ENCODE measurements around the gene MGAT5. TPM values are rescaled to one million over a fixed set of nuclear protein-coding genes. Genes with fewer than 3 reads are reported as not detected.

The MGAT5 gene
- total RNA-seq, 1 experiment from 2014 or later: 34.0 TPM

DNA sequence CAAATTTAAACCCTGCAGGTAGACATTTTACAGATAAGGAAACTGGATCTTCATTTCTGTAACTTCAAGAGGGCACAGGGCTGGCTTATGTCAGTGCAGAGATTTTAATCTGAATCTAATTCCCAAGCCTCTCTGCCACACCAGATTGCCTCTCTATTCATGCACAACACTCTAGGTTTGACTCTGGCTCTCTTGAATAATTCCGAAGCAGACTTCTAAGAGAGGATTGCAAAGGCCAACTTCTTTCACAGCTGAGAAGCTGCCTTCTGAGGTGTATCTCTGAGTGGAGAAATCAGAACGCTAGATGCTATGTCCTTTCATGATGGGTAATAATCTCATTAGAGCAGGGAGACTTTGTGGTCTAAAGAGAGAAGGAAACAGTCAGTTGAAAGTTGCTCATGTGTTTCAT lies 20.1 kb upstream of the MGAT5 start:
- Histone ChIP-seq H3K27me3 (ENCODE audit: insufficient read depth, low read length) (no peaks in the 10 kb centered on the region), H3K9ac (ENCODE audit: low read length) (no peak overlapping the region), H3K27ac (ENCODE audit: low read depth, low read length) (no peak overlapping the region), H3K4me3 (replicated peaks in 1 of 2; ENCODE audit: low read depth in 1 of 2, low read length in 2 of 2) (no peak overlapping the region), H3K79me2 (ENCODE audit: insufficient read depth, low read length) (no peaks in the 10 kb centered on the region; the same call in 1 of the 2 replicates), H3K4me2 (ENCODE audit: low read length) (no peak overlapping the region), H3K9me3 (ENCODE audit: control insufficient read depth in 1 of 2, insufficient read depth in 1 of 2, low read depth in 1 of 2, low read length in 2 of 2) (no peaks in the 10 kb centered on the region), H4K20me1 (ENCODE audit: insufficient read depth) (no peaks in the 10 kb centered on the region), H2AFZ (ENCODE audit: low read depth, low read length, poor library complexity, severe bottlenecking) (no peak overlapping the region), H3K9me2 (ENCODE audit: insufficient read depth) (no peaks in the 10 kb centered on the region), H3K4me1 (ENCODE audit: control insufficient read depth in 1 of 2, insufficient read depth in 2 of 2, low read length in 2 of 2) (peaks cover 0 to 14% of the 10 kb centered on the region in 2 experiments; a peak in 1 of 4 replicates), H3K36me3 (ENCODE audit: control insufficient read depth in 1 of 2, insufficient read depth in 2 of 2, low read length in 2 of 2) (no peaks in the 10 kb centered on the region)
- ChIA-PET POLR2A (no interaction called here), CTCF (interaction anchor here (1.8 kb wide), 1 partner anchor 12 kb away, joined by 8 read pairs; no protein-coding TSS in a partner anchor), RAD21 (ENCODE audit: low non-redundant PET in 1 of 2, low total read pairs in 2 of 2, uncharacterized antibody in 2 of 2, unreplicated experiment in 2 of 2) (no interaction called here)
- intact Hi-C loops (cut with micrococcal nuclease): no loop called here
- DNase-seq (ENCODE audit: low read depth, low spot score) (no peak), ATAC-seq (no peak)
- no TSS peak for BruUV-seq (replicated peaks)
- no peak for TF ChIP-seq TCF7L2 (IDR thresholded peaks at IDR 0.05; ENCODE audit: borderline replicate concordance, extremely low read depth, insufficient read depth, insufficient read length)
- TF ChIP-seq, protein P1, sequence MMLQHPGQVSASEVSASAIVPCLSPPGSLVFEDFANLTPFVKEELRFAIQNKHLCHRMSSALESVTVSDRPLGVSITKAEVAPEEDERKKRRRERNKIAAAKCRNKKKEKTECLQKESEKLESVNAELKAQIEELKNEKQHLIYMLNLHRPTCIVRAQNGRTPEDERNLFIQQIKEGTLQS (IDR thresholded peaks at IDR 0.05): no peak
- TF ChIP-seq, protein P2, sequence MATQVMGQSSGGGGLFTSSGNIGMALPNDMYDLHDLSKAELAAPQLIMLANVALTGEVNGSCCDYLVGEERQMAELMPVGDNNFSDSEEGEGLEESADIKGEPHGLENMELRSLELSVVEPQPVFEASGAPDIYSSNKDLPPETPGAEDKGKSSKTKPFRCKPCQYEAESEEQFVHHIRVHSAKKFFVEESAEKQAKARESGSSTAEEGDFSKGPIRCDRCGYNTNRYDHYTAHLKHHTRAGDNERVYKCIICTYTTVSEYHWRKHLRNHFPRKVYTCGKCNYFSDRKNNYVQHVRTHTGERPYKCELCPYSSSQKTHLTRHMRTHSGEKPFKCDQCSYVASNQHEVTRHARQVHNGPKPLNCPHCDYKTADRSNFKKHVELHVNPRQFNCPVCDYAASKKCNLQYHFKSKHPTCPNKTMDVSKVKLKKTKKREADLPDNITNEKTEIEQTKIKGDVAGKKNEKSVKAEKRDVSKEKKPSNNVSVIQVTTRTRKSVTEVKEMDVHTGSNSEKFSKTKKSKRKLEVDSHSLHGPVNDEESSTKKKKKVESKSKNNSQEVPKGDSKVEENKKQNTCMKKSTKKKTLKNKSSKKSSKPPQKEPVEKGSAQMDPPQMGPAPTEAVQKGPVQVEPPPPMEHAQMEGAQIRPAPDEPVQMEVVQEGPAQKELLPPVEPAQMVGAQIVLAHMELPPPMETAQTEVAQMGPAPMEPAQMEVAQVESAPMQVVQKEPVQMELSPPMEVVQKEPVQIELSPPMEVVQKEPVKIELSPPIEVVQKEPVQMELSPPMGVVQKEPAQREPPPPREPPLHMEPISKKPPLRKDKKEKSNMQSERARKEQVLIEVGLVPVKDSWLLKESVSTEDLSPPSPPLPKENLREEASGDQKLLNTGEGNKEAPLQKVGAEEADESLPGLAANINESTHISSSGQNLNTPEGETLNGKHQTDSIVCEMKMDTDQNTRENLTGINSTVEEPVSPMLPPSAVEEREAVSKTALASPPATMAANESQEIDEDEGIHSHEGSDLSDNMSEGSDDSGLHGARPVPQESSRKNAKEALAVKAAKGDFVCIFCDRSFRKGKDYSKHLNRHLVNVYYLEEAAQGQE (IDR thresholded peaks at IDR 0.05; ENCODE audit: low read depth): no peak
- no peak for TF ChIP-seq SIN3A (IDR thresholded peaks at IDR 0.05; ENCODE audit: low read depth)
- TF ChIP-seq POLR2AphosphoS5 (IDR thresholded peaks at IDR 0.05; ENCODE audit: low read depth, low read length): no peak
- TF ChIP-seq POLR2A (IDR thresholded peaks at IDR 0.05; ENCODE audit: borderline replicate concordance, extremely low read depth, insufficient read depth, insufficient read length): no peak

Measured in HCT116 (cell line).